ENCODE results near the gene RIMS1.
"Not testable (repeated sequence)": the region's sequence is repeated elsewhere in the genome, so short reads cannot be mapped to it uniquely, and the experiment has no call there.

The RIMS1 gene

DNA sequence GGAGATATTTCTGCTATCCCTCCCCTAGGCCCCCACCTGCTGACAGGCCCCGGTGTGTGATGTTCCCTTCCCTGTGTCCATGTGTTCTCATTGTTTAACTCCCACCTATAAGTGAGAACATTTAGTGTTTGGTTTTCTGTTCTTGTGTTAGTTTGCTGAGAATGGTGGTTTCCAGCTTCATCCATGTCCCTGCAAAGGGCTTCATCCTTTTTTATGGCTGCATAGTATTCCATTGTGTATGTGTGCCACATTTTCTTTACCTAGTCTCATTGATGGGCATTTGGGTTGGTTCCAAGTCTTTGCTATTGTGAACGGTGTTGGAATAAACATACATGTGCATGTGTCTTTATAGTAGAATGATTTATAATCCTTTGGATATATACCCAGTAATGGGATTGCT is 448.9 kb downstream of the RIMS1 start:
- not testable (repeated sequence) for DNase-seq (ENCODE audit: low read depth)

DNA sequence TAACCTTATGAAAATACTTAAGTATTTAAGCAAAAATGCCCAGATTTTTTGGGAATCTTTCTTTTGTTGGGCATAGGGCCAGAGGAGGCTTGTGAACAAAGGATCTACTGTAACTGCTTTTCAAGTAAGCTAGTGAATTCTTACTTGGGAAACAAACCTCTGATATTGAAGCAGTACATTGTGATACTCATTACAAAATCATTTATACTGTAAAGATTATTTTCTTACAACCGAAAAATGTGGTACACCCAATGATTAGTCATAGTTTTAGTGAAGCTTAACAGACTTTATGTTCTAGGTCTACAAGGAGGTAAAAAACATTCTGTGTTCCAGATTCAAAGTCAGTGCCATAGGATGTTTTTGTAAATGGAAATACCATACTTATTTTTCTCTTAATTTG is 462.6 kb downstream of the RIMS1 start:
- DNase-seq (ENCODE audit: low read depth): peak; percentile 62

DNA sequence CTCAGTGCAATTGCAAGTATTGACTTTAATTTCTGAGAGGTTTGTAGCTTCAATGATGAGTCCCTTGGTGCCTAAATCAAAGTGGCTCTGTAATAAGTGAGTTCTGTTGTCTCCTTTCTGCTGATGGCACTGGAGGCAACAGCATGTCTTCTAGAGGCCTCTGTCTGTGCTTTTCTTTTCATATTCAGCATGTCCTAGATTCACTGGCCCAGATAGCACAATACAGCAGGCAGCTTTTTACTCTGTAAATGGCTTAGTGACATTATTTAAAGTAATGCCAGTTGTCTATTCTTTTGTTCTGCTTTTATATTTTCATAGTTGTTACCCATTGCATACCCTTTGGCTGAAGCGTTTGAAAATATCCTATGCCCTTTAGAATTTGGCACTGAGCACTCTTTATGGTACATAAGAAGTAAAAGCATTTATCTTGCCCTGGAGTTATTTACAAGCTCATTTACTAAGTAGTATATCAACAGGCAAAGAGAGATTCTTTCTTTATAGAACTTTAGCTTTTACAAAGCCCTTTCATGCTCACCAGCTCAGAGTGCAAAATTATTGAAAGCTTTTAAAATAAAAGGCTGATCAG is 464.0 kb downstream of the RIMS1 start:
- DNase-seq (ENCODE audit: low read depth): no peak

DNA sequence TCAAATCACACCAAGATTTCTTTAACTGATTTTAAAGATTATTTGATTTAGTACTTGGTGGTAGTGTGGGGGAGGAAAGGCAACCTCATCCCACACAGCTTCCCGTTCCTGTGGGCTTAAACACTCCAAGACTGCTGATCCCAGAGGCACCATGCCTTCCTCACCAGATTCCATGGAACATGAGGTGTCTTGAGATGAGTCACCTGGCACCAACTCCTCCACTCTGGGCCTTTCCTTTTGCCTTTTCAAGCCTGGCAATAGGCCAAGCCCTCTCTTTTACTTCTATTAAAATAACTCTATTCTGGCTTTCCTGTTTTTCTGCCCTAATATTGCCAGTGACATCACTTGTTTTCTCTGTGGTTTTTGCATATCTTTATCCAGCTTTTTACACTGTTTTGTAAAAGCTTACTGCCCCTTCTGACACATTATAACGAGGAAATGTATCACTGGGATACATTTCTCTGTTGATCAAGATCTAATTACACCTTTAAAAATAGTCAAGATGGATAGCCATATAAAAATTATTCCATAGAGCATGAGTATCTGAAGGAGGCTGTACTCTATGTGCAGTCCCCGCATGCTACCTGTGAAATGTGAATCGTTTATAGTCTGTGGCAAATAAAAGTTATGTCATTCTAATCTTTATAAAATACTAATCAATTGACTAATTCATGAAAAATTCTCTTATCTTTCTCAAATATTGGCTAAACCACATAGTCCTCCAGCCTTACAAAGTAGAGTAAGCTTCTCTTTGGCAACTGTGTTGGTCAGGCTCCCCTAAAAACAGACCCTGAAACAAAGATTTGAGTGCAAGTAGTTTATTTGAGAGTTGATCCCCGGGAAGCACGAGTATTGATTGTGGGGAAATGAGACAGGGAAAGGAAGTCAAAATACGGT is 477.7 kb downstream of the RIMS1 start:
- peak; percentile 80 for DNase-seq (ENCODE audit: low read depth)

DNA sequence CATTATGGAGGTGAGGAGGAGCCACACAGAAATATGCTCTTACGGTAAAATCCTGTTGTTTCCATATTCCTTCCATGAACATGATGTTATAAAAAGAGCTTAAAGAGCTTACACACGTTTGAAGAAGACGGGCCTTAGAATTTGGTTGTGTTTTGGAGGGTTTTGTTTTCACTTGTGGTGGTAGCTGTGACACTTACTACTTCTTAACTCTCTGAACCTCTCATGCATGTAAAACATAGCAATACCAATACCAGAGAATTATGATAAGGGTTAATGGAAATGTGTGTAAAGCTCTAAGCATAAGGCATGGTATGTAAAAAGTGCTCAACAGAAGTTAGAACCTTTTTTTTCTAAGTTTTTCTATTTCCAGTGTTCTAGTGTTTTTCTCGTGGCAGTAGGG is 479.4 kb downstream of the RIMS1 start:
- DNase-seq (ENCODE audit: low read depth): no peak

DNA sequence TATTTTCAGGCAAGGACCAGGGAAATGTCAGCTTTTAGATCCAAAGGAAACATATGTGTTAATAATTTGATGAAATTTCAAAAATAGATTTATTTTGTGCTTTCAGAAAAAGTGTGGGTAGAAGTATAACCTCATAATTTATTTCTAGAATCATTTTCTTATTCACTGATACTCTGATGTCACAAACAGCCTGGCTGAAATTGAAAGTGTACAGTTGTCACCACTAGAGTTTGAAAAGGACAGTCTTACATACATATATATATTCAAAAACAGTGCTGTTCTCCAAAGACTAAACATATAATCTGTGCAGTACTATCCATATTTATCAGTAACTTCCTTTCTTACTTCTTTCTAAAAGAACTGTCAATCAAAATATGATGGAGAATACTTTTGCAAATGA is 481.1 kb downstream of the RIMS1 start:
- no peak for DNase-seq (ENCODE audit: low read depth)

DNA sequence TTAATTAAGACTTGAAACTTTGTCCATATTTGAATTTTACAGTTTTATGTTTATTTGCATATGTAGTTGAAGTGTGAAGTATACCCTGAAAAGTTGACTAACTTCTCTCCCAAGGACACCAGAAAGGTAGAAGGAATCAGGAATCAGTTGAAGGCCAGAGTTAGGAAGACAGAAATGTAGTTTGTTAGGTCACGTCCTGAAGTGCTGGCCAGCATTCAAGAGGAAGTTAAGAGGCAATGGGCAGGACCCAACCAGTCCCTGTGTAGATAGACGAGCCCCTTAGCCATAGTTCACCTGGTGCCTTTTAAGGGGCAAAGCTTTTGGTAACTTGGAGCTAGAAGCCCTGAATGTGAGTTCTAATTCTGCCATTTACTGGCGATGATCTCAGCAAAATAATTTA is 485.1 kb downstream of the RIMS1 start:
- DNase-seq (ENCODE audit: low read depth): no peak

DNA sequence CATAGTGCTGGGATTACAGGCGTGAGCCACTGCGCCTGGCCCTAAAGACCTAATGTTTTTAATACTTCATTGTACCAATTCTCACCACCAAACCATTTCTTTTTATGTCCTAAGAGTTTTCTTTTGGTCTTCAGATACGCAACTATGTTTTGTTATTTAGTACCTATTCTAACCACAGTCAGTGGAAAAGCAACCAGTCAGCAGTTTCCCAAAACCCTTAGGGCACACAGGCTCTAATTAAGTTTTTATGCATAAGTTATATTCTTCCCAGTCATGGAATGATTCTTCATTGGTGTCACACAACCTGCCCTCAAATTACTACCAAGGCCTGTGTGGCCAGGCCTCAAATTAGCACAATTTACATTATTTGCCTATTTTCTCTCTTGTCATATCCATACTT is 487.8 kb downstream of the RIMS1 start:
- DNase-seq (ENCODE audit: low read depth): no peak

DNA sequence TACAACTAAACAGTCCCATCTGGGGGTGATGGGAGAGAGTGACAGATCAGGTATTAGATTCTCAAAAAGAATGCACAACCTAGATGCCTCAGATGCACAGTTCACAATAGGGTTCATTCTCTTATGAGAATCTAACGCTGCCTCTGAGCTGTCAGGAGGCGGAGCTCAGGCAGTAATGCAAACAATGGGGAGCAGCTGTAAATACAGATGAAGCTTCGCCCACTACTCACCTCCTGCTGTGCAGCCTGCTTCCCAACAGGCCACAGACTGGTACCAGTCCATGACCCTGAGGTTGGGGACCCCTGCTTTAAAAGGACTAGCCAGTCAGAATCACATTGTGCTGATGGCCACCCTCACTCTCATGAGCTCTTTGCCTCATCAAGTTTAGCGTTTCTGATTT is 488.5 kb downstream of the RIMS1 start:
- no peak for DNase-seq (ENCODE audit: low read depth)

DNA sequence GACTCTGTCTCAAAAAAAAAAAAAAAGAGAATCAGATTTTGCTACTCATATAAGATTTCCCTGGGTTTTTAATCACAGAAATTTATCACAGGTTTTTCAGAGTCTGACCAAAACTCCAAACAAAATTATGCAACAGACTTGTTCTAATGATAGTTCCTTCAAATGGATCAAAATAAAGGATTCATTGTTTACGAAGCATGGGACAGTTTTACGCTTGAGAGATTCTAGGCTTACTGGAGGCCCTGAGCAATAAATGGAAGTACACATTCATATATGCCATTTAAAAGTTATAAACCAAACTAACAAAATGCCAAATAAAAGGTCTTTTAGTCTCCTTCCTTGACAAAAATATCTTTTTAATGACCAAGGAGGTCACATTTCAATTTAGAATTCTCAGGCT is 490.4 kb downstream of the RIMS1 start:
- no peak for DNase-seq (ENCODE audit: low read depth)

DNA sequence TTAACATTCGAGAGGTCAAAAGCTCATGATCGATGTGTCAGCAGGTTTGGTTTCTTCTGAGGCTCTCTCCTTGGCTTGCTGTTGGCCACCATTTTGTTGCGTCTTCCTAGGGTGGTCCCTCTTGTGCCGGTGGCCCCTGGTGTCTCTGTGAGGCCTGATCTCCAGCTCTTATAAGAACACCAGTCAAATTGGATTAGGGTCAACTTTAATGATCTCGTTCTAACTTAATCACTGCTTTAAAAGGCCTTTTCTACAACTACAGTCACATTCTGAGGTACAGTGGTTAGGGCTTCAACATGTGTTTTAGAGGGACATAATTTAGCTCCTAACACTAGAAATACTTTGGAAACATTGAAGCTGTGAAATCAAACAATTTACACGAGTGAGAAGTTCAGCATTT is 494.7 kb downstream of the RIMS1 start:
- no peak for DNase-seq (ENCODE audit: low read depth)

DNA sequence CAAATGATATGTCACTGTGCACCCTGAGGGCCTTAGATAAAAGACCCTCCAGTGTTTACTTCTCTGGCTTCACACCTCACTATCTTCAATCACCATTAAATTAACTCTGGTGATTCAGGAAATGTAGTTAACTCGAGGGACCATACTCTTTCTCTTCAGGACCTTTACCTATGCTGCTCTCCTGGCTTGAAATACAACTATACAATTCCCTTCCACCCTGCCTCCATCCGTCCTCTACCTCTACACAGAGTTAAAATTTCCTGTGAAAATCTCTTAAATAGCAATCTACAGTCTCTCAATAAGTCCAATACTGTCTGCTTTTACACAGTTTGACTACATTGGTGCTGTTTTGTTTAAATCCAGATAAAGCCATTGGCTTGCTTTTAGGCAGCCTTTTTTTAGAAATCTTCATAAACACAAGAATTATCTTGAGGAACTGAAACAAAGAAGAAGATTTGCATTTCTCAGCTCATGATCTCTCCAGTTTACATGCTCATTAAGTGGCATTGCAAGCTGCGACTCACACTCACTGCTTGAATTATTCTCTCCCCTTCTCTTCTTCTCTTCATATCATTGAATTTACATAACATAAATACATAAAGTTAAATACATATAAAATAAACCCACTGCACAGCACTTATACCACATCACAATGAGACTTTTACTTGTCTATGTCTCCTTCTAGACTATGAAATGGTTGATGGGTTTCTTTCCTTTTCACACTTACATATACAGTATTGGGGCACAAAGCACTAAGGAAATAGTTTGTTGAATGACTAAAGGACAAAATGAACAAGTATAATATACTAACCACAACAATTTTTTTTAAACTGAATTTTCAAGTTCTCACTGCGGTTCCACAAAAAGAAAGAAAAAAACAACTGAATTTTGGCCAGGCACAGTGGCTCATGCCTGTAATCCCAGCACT is 496.5 kb downstream of the RIMS1 start:
- DNase-seq (ENCODE audit: low read depth): no peak

DNA sequence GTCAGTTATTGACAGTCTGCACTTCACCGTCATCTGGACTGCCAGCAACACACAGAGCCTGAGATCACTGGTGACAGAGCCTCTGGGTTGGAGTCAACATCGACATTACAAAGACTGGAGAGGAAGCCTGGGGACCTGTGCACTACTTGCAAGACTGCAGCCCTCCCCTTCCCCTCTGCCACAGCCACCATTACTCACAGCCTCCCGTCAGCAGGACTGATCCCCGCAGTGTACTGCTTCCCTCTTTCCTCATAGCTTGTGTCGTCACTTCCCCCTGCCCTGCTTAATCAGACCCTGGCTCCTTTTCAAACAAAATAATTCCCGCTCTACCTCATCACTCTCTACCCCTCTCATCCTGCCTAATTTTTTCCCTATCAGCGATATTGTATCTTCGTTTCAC is 500.0 kb downstream of the RIMS1 start:
- DNase-seq (ENCODE audit: low read depth): peak; percentile 48

DNA sequence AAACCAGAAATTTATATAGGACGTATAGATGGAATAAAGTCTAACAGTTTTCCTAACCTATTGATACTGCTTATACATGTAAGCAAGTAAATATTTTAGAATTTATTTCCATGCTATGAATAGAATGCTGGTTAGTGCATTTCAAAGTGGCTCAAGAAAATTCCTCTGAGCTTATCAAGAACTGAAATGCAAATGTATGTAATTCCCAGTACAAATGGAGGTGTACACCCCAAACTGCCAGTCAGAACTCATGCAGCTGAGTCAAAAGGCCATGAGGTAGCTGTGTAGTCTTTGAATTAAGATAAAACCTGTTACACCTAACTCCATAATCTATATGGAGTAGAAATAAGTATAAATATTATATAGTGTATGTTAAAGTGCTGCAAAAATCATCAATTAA is 503.3 kb downstream of the RIMS1 start:
- DNase-seq (ENCODE audit: low read depth): no peak

DNA sequence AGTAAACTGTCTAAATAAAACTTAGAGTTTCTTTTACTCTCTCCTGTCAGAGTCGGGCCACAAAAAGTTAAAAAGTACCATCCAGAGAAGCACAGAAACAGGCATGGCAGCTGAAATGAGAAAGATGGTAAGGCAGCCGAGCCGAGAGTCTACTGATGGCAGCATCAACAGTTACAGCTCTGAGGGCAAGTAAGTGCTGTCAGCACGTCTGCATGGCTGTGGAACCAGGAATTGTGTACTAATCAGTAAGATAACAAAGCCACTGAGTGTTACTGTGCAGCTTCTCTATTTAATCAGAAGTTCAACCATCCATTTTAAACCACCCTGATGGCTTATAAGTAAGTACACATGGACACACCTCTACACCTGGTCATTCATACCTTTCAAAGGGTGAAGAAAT is 504.2 kb downstream of the RIMS1 start:
- DNase-seq (ENCODE audit: low read depth): no peak

DNA sequence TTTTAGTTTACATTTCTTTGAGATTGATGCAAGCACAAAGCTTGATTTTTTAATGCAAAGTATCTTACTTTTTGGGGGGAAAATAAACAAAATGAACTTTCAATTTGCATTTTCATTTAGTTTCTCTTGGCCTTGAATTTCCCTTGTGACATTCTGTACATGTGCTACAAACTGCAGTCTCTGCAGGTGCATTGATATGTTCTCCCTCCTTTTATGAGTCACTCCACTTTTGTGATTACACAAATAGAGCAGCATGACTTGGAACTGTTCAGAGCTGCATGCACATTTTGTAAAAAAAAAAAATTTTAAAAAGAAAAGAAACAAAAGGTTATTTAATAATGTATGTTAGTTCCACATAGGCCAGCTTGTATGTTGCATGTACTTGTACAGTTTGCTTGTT is 515.5 kb downstream of the RIMS1 start:
- no peak for DNase-seq (ENCODE audit: low read depth)

DNA sequence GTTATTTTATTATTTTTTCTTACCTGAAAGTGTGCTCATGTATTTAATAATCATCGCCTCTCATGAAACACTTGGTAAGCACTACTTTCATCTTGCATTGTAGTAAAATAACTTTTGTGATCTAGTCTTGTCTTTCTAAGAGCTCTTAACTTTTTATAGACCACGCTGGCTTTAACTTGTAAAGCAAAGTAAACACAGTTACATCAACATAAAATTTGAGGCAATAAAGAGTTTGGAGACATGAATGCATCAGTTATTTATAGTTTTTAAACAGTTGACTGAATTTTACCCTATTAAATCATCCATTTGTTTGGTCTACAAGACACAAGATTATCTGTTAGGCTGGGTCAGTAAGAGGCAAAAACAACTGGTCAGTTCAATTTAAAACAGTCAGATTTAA is 517.1 kb downstream of the RIMS1 start:
- DNase-seq (ENCODE audit: low read depth): no peak

DNA sequence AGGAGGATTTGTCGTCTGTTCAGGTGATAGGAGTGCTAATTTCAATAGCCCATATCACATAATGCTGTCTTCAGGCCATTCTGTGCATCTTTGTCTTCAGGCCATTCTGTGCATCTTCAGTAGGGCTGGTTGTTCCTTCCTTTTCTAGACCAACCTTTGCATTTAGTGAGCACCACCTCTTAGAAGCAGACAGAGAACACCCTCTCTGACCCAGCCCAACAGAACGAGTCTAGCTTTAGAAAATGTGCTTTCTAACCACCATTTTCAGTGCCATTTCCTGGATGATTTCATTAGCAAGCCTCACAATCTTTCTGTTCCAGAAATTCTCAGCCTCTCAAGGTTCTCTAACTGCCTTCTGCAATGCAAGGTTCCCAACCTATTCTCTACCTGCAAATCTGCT is 520.2 kb downstream of the RIMS1 start:
- DNase-seq (ENCODE audit: low read depth): no peak

DNA sequence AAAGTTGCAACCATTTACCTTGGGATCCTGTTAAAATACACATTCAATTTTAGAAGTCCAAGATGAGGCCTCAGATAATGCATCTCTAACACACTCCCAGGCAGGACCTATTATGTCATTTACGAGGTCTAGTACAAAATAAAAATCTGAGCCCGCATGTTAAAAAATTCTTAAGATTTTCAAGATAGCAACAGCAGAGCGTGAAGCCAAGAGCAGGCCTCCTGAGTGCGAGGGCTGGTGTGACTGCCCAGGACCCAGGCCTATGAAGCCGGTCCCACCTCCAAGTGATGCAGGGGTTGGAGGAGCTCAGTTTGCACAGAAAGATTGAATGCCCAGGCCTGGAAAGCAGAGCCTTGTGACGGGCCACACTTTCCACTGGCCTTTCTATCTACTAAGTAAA is 524.4 kb downstream of the RIMS1 start:
- DNase-seq (ENCODE audit: low read depth): no peak

DNA sequence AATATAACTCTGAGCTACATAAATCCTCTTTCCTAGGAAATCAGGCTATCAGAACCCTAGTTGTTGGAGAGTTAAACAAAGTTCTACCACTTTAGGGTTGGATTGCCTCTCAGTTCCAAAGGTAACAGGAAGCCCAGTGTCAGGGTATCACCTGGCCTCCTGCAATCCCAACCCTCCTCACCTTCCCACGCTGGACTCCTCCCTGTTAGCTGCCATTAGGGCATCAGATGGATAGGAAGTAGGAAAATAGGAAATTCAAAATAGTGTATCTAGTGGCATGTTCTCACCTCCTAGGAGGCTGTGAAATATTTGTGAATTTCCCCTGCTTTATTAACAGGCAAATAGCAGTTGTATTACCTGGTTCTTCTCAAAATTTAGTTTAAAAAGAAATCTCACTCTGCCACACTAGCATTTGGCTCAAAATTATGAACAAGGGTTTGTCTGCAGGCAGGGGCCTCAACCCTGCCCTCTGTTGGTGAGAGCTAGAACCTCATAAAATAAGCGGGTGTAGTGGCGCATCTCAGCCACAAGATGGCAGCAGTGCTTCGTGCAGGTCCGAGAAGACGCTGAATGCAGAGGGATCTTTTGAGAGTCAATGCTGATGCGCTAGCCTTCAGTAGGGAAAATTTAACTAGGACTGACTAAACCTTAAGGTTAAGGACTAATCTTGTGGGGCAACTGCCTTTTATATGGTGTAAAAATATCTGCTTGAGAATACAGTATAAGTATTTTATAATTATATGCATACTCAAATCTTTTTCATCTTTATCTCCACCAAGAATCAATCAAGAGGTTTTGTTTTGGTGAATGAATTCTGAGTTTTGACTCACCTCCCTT is 525.7 kb downstream of the RIMS1 start:
- DNase-seq (ENCODE audit: low read depth): peak; percentile 66

DNA sequence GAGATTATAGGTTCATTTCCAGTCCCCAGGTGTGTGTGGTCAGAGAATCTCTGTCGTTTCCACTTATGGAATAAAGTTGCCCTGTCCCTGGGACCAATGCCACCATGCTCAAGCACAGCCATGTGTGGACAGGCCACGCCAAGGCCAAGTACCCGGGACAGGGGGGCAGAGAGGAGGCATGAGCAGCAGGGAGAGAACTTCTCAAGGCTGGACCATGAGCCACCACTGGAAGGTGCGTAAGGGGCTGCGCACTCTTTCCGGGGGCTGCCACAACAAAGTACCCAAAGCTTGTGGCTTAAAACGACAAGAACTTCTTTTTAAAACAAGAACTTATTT is 526.3 kb downstream of the RIMS1 start:
- DNase-seq (ENCODE audit: low read depth): no peak

DNA sequence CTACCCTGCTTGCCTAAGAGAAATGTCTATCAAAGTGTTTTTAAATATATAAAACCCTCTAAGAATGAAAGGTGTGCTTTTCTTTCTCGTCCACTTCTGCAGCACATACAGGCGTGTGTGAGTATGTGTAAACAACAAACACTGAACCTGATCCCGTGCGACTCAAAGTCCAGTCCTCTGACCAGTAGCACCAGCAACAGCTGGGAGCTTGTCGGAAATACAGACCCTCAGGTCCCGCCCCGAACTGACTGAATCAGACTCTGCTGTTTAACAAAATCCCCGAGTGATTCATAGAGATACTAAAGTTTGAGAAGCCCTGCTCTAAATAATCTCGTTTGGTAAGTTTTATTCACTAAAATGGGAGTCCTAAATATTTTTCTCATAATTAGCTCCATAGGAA is 527.5 kb downstream of the RIMS1 start:
- peak; percentile 29 for DNase-seq (ENCODE audit: low read depth)
